Body of pancreas (tissue), 4 donors: ENCODE results near the gene ELP1. TPM values are rescaled to one million over a fixed set of nuclear protein-coding genes. Genes with fewer than 3 reads are reported as not detected.
"Not testable (repeated sequence)": the region's sequence is repeated elsewhere in the genome, so short reads cannot be mapped to it uniquely, and the experiment has no call there.

Source experiments
- ATAC-seq: fragments of 150-250 bp; one replicate; pipeline ENCODE4 v1.9.1; 2016
- DNase-seq, 4 donors: peaks; one replicate each; pipeline ENCODE4 v3.0.0-alpha.2; 2019
- H3K27ac ChIP-seq, 4 donors: fragments of 200-600 bp; sonication (generic); 1 replicate in 3 of 4; 2 replicates in 1 of 4; pipeline versions ENCODE4 v1.5.1 to v1.6.1; 2016 to 2019; ENCODE audit warnings: mild to moderate bottlenecking in 1 of 4, mixed read lengths in 1 of 4, moderate library complexity in 1 of 4
- H3K27me3 ChIP-seq, 2 donors: fragments of 200-600 bp; sonication (generic); one replicate each; pipeline ENCODE4 v1.6.0; 2016; ENCODE audit warnings: mild to moderate bottlenecking in 1 of 2
- H3K36me3 ChIP-seq, 2 donors: fragments of 200-600 bp; sonication (generic); replicated peaks in 1 of 2; 2 replicates each; pipeline ENCODE4 v1.5.1; 2016; ENCODE audit warnings: low read depth in 2 of 2; ENCODE audit not compliant: insufficient read depth in 1 of 2
- H3K4me1 ChIP-seq: fragments of 200-600 bp; sonication (generic); one replicate; pipeline ENCODE4 v1.6.0; 2016
- H3K4me3 ChIP-seq, 2 donors: fragments of 200-600 bp; sonication (generic); 1 replicate in 1 of 2; 2 replicates in 1 of 2; pipeline ENCODE4 v1.5.1; 2016 to 2019
- H3K9me3 ChIP-seq, 3 donors: fragments of 200-600 bp; sonication (generic); 1 replicate in 2 of 3; 2 replicates in 1 of 3; pipeline ENCODE4 v1.5.1; 2016
- CTCF ChIP-seq, 7 experiments: fragments of 450-650 bp in 4 of 7; fragments of 200-600 bp in 3 of 7; sonication (generic) in 3 of 7; IDR thresholded peaks; one replicate each; pipeline ENCODE4 v1.5.1; 2016 to 2019; ENCODE audit warnings: antibody characterized with exemption in 7 of 7
- POLR2A ChIP-seq, 3 donors: fragments of 450-650 bp; IDR thresholded peaks; one replicate each; pipeline ENCODE4 v1.6.1; 2016; ENCODE audit warnings: antibody characterized with exemption in 3 of 3, mild to moderate bottlenecking in 2 of 3
- WGBS, 2 donors: methylation state at CpG; one replicate each; pipeline ENCODE4 v1.1.5; 2017; 5-methylcytosine and 5-hydroxymethylcytosine counted together
- intact Hi-C: fragments of 100-400 bp; cut with DNase I; formaldehyde crosslinking; loops from one replicate; pipeline ENCODE4 v1.15.1; 2023
- total RNA-seq, 2 donors: library from RNA; depleted of rRNA; stranded (reverse); fragments of >200 nt; gene quantifications; one replicate each; pipeline ENCODE4 v1.1.0, GENCODE V29; 2016

Gene ELP1
- total RNA-seq, 2 donors from 2014 or later: 14.5 to 18.2 TPM

GRCh38 chr9:108845507-108845906, 88.4 kb downstream of the ELP1 start:
- 76 to 82% methylated on average over 5 of the region's 5 CpGs for WGBS, 2 donors
- no peaks in the 10 kb centered on the region for H3K36me3 ChIP-seq
- H3K4me1 ChIP-seq: no peaks in the 10 kb centered on the region
- DNase-seq: no peak
- no peak for ATAC-seq
- TF ChIP-seq POLR2A (IDR thresholded peaks at IDR 0.05) (no peak), CTCF (IDR thresholded peaks at IDR 0.05) (no peak)
- H3K9me3 ChIP-seq: no peaks in the 10 kb centered on the region
- H3K27ac ChIP-seq: no peak overlapping the region
- H3K27me3 ChIP-seq: no peaks in the 10 kb centered on the region
- H3K4me3 ChIP-seq: no peak overlapping the region
- intact Hi-C loops: no loop called here

GRCh38 chr9:108844856-108845255, 89.1 kb downstream of the ELP1 start:
- ATAC-seq: no peak
- 69 to 79% methylated on average over 2 of the region's 2 CpGs for WGBS, 2 donors
- H3K27ac ChIP-seq: no peak overlapping the region
- TF ChIP-seq CTCF (IDR thresholded peaks at IDR 0.05) (no peak), POLR2A (IDR thresholded peaks at IDR 0.05) (no peak)
- H3K9me3 ChIP-seq: no peaks in the 10 kb centered on the region
- no peak for DNase-seq
- H3K4me3 ChIP-seq: no peak overlapping the region
- no peaks in the 10 kb centered on the region for H3K4me1 ChIP-seq
- intact Hi-C loops: no loop called here
- H3K36me3 ChIP-seq: no peaks in the 10 kb centered on the region
- H3K27me3 ChIP-seq: no peaks in the 10 kb centered on the region

GRCh38 chr9:108844391-108844790, 89.5 kb downstream of the ELP1 start:
- no peak overlapping the region for H3K4me3 ChIP-seq
- intact Hi-C loops: no loop called here
- H3K27me3 ChIP-seq: no peaks in the 10 kb centered on the region
- H3K27ac ChIP-seq: no peak overlapping the region
- H3K9me3 ChIP-seq: no peaks in the 10 kb centered on the region
- TF ChIP-seq POLR2A (IDR thresholded peaks at IDR 0.05) (no peak), CTCF (IDR thresholded peaks at IDR 0.05) (no peak)
- no peak for ATAC-seq
- WGBS, 2 donors: 47 to 54% methylated on average over 2 of the region's 2 CpGs
- no peaks in the 10 kb centered on the region for H3K4me1 ChIP-seq
- DNase-seq: no peak
- H3K36me3 ChIP-seq: no peaks in the 10 kb centered on the region

- TF ChIP-seq CTCF (IDR thresholded peaks at IDR 0.05) (no peak), POLR2A (IDR thresholded peaks at IDR 0.05) (no peak)
- ATAC-seq (no peak), DNase-seq (no peak)
- intact Hi-C loops: no loop called here
- Histone ChIP-seq H3K4me1 (no peaks in the 10 kb centered on the region), H3K4me3 (no peak overlapping the region), H3K36me3 (no peaks in the 10 kb centered on the region), H3K9me3 (no peaks in the 10 kb centered on the region), H3K27me3 (no peaks in the 10 kb centered on the region), H3K27ac (no peak overlapping the region)
- 56 to 72% methylated on average over 16 of the region's 16 CpGs for WGBS, 2 donors
Measured at GRCh38 chr9:108842610-108843295, 91.2 kb downstream of the ELP1 start.

- ATAC-seq, H3K4me3 ChIP-seq, H3K36me3 ChIP-seq, DNase-seq, intact Hi-C loops, H3K27me3 ChIP-seq, H3K27ac ChIP-seq, H3K4me1 ChIP-seq, H3K9me3 ChIP-seq: not testable (repeated sequence)
- WGBS, 2 donors: 71 to 78% methylated on average over 5 of the region's 5 CpGs
Measured at GRCh38 chr9:108839561-108839960, 94.4 kb downstream of the ELP1 start.
